Glutamatergic neuron (in vitro differentiated cells): ENCODE measurements around the gene SIAH2. TPM values are rescaled to one million over a fixed set of nuclear protein-coding genes. Genes with fewer than 3 reads are reported as not detected.

Experiments used
- DNase-seq: peaks from one replicate; pipeline ENCODE4 v3.0.0; 2022
- H3K27ac Mint-ChIP-seq: one replicate; pipeline ENCODE4 v1.8.0; 2020; ENCODE audit warnings: mild to moderate bottlenecking, mixed read lengths, inconsistent platforms; ENCODE audit not compliant: unreplicated experiment
- H3K27me3 Mint-ChIP-seq: one replicate; pipeline ENCODE4 v1.8.0; 2020; ENCODE audit warnings: mild to moderate bottlenecking, moderate library complexity, mixed read lengths, inconsistent platforms; ENCODE audit not compliant: unreplicated experiment
- H3K36me3 Mint-ChIP-seq: one replicate; pipeline ENCODE4 v1.8.0; 2020; ENCODE audit warnings: mild to moderate bottlenecking, mixed read lengths, inconsistent platforms; ENCODE audit not compliant: unreplicated experiment
- H3K4me1 Mint-ChIP-seq: one replicate; pipeline ENCODE4 v1.8.0; 2020; ENCODE audit warnings: mild to moderate bottlenecking, low read depth, mixed read lengths, inconsistent platforms; ENCODE audit not compliant: unreplicated experiment
- H3K4me3 Mint-ChIP-seq: one replicate; pipeline ENCODE4 v1.8.0; 2020; ENCODE audit warnings: mild to moderate bottlenecking, mixed read lengths, inconsistent platforms; ENCODE audit not compliant: unreplicated experiment
- H3K9me3 Mint-ChIP-seq: one replicate; pipeline ENCODE4 v1.8.0; 2020; ENCODE audit warnings: mild to moderate bottlenecking, moderate library complexity, mixed read lengths, inconsistent platforms; ENCODE audit not compliant: unreplicated experiment
- CTCF ChIP-seq: fragments of 200-600 bp; sonication (generic); IDR thresholded peaks from one replicate; pipeline ENCODE4 v1.5.0; 2021; ENCODE audit not compliant: partially characterized antibody, unreplicated experiment
- total RNA-seq: library from RNA; stranded (reverse); fragmentation: NEBNext Ultra II Directional; extraction: Animal tissue kit (Norgen Biotek cat#: 25700); gene quantifications from one replicate; pipeline ENCODE4 v1.2.1, GENCODE V29; 2021; ENCODE audit not compliant: unreplicated experiment

Gene SIAH2
- total RNA-seq, 1 donor from 2014 or later = 9.6 TPM

DNA sequence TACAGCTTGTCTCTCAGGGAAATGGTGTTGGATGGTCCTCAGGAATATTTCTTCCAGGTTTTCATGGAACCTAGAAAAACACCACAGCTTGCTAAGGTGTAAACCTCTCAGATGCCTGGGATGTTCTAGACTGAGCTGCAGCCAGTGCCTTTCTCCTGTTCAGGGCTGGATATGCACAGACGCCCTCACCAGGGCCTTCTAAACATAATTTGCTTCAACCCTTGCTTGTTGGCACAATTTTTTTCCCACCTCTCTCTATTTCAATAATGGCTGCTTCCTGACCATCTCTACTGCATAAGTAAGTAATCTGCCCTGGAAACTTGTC lies 28.2 kb downstream of the SIAH2 start:
- H3K27ac Mint-ChIP-seq = no peak overlapping the region
- peaks cover 5% of the 10 kb centered on the region for H3K27me3 Mint-ChIP-seq
- DNase-seq = no peak
- peaks cover 6% of the 10 kb centered on the region for H3K4me1 Mint-ChIP-seq
- no peak for TF ChIP-seq CTCF
- no peaks in the 10 kb centered on the region for H3K36me3 Mint-ChIP-seq
- H3K9me3 Mint-ChIP-seq = no peaks in the 10 kb centered on the region
- no peak overlapping the region for H3K4me3 Mint-ChIP-seq

DNA sequence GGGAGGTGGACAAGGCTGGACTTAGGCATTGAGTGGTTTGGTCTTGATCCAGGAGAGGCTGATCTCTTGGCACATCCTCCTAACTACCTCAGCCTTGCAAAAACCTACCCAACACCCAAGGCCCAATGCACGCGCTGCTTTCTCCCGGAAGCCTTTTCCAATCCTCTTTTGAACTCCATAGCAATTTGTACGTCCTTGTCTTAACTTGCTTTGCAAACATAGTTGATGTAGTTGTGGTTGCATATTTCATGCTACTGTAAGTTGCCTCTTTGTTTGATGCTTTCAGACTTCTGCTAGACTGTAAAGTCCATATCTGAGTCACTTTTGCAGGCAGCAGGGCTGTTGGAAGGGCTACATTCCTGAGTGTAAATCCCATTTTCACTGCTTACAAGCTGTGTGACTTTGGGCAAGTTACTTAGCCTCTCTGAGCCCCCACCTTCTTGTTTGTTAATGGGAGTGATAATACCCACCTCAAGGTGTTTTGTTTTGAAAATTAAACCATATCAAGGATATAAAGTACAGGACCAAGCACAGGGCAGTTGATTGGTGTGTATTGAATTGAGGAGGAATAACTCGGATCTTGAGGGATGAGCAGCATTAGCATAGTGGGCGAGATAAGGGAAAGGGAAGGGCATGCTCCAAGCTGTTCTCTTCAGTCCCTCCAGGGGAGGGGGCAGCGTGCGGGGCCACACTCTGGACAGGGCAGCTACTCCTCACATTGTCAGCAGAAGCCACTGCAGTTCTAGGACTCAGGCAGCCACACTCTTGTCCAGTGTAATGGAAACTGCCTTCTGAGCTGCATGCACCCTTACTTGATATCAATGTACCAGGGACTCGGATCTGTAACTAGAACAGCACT lies 28.8 kb downstream of the SIAH2 start:
- H3K9me3 Mint-ChIP-seq = no peaks in the 10 kb centered on the region
- H3K4me3 Mint-ChIP-seq = no peak overlapping the region
- H3K4me1 Mint-ChIP-seq = peaks cover 6% of the 10 kb centered on the region
- no peak for TF ChIP-seq CTCF
- H3K36me3 Mint-ChIP-seq = no peaks in the 10 kb centered on the region
- H3K27me3 Mint-ChIP-seq = peaks cover 5% of the 10 kb centered on the region
- H3K27ac Mint-ChIP-seq = no peak overlapping the region
- no peak for DNase-seq

DNA sequence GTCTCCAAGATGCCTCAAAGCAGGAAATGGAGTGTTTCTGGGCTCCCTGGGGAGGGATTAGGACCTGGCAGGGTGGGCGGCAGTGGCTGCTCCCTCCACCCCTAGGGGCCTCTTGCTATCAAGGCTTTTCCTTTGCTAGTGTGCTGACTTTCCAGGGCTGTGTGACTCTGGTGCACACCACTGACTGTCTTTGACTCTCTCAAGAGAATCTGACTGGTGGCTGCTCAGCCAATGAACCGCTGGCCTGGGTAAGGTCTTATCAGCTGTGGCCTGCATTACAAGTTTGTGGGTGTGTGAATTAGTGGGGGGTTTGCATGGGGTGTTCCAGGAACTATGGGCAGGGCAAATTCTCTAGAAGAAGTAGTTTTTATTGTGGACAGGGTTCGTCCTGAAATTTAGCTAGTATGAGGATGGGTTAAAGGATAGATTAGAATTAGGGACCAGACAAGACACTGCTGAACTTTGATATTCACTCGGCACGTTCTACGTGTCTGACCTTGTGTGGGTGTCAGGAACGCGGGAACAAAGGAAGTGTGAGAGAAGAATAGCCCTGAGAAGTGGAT lies 29.5 kb downstream of the SIAH2 start:
- Mint-ChIP-seq H3K27me3 (peaks cover 5% of the 10 kb centered on the region), H3K4me3 (no peak overlapping the region), H3K4me1 (peaks cover 6% of the 10 kb centered on the region), H3K36me3 (no peaks in the 10 kb centered on the region), H3K27ac (no peak overlapping the region), H3K9me3 (no peaks in the 10 kb centered on the region)
- DNase-seq = no peak
- no peak for TF ChIP-seq CTCF

- Mint-ChIP-seq H3K4me3 (no peak overlapping the region), H3K9me3 (no peaks in the 10 kb centered on the region)
Observed at GRCh38 chr3:150729682-150730360, 33.1 kb downstream of the SIAH2 start.

More at GRCh38 chr3:150729682-150730360, 33.1 kb downstream of the SIAH2 start:
- TF ChIP-seq CTCF = no peak
- no peak for DNase-seq
- Mint-ChIP-seq H3K27ac (no peak overlapping the region), H3K4me1 (peaks cover 3% of the 10 kb centered on the region), H3K36me3 (no peaks in the 10 kb centered on the region), H3K27me3 (no peaks in the 10 kb centered on the region)
